ENCODE results near the gene UPK3BL1. TPM values are rescaled to one million over a fixed set of nuclear protein-coding genes. Genes with fewer than 3 reads are reported as not detected.

UPK3BL1 gene
- total and polyA plus RNA-seq, 2 of the 4 experiments (the other 2 are of a cell fraction) = 1.6 to 21.1 TPM

Small RNA genes within 50 kb of the gene (microRNA-seq; reads per million reads assigned to microRNA genes)
- gene AC105052.3 (ENCODE audit: insufficient read depth, insufficient read length) (not detected), gene UPK3BL1 (ENCODE audit: insufficient read depth, insufficient read length) (not detected)

Small RNA genes within 50 kb of the gene (small RNA-seq; reads per million reads assigned to genes)
- gene AC105052.3 = 0 reads per million in 5 experiments
- 0 reads per million in 5 experiments for gene UPK3BL1

Other genes with a start within 250 kb of the UPK3BL1 start
- 6.5 and 9.4 TPM in 2 replicates for gene PRKRIP1, start 246.4 kb downstream of the UPK3BL1 start, total RNA-seq (2012; rRNA removed)
- 21.6 and 21.8 TPM in 2 replicates for gene PRKRIP1, start 246.4 kb downstream of the UPK3BL1 start, polyA plus RNA-seq (2012; rRNA removed)
- gene ORAI2, start 209.2 kb downstream of the UPK3BL1 start, total RNA-seq (2012; rRNA removed) = 52.0 and 52.2 TPM in 2 replicates
- 58.3 and 73.5 TPM in 2 replicates for gene ORAI2, start 209.2 kb downstream of the UPK3BL1 start, polyA plus RNA-seq (2012; rRNA removed)
- gene ALKBH4, start 177.9 kb downstream of the UPK3BL1 start, total RNA-seq (2012; rRNA removed) = 6.1 and 7.2 TPM in 2 replicates
- gene ALKBH4, start 177.9 kb downstream of the UPK3BL1 start, polyA plus RNA-seq (2012; rRNA removed) = 7.4 and 8.1 TPM in 2 replicates
- 13.3 and 20.3 TPM in 2 replicates for gene LRWD1, start 177.8 kb downstream of the UPK3BL1 start, total RNA-seq (2012; rRNA removed)
- gene LRWD1, start 177.8 kb downstream of the UPK3BL1 start, polyA plus RNA-seq (2012; rRNA removed) = 27.2 and 31.6 TPM in 2 replicates
- gene POLR2J, start 163.9 kb downstream of the UPK3BL1 start, total RNA-seq (2012; rRNA removed) = 20.8 and 31.1 TPM in 2 replicates
- 92.6 and 134 TPM in 2 replicates for gene POLR2J, start 163.9 kb downstream of the UPK3BL1 start, polyA plus RNA-seq (2012; rRNA removed)
- gene RASA4B, start 125.0 kb downstream of the UPK3BL1 start, total RNA-seq (2012; rRNA removed) = 1.8 and 3.3 TPM in 2 replicates
- gene RASA4B, start 125.0 kb downstream of the UPK3BL1 start, polyA plus RNA-seq (2012; rRNA removed) = 7.7 and 9.3 TPM in 2 replicates
- gene UPK3BL2, start 99.1 kb downstream of the UPK3BL1 start, total RNA-seq (2012; rRNA removed) = 0.18 and 0.56 TPM in 2 replicates
- gene UPK3BL2, start 99.1 kb downstream of the UPK3BL1 start, polyA plus RNA-seq (2012; rRNA removed) = 4.6 and 5.7 TPM in 2 replicates
- gene SPDYE2, start 91.6 kb downstream of the UPK3BL1 start, total RNA-seq (2012; rRNA removed) = not detected in 2 replicates
- not detected in 2 replicates for gene SPDYE2, start 91.6 kb downstream of the UPK3BL1 start, polyA plus RNA-seq (2012; rRNA removed)
- 13.1 and 14.2 TPM in 2 replicates for gene POLR2J3, start 70.2 kb downstream of the UPK3BL1 start, total RNA-seq (2012; rRNA removed)
- 9.3 and 14.7 TPM in 2 replicates for gene POLR2J3, start 70.2 kb downstream of the UPK3BL1 start, polyA plus RNA-seq (2012; rRNA removed)
- gene RASA4, start 26.0 kb downstream of the UPK3BL1 start, total RNA-seq (2012; rRNA removed) = 3.3 and 3.8 TPM in 2 replicates
- gene RASA4, start 26.0 kb downstream of the UPK3BL1 start, polyA plus RNA-seq (2012; rRNA removed) = 18.6 and 21.4 TPM in 2 replicates
- not detected in 2 replicates for gene SPDYE2B, start 7.5 kb upstream of the UPK3BL1 start, total RNA-seq (2012; rRNA removed)
- not detected in 2 replicates for gene SPDYE2B, start 7.5 kb upstream of the UPK3BL1 start, polyA plus RNA-seq (2012; rRNA removed)
- gene POLR2J2, start 28.9 kb upstream of the UPK3BL1 start, total RNA-seq (2012; rRNA removed) = 0.83 and 1.3 TPM in 2 replicates
- gene POLR2J2, start 28.9 kb upstream of the UPK3BL1 start, polyA plus RNA-seq (2012; rRNA removed) = 1.3 and 1.6 TPM in 2 replicates
- 4.3 and 6.4 TPM in 2 replicates for gene FAM185A, start 106.2 kb upstream of the UPK3BL1 start, total RNA-seq (2012; rRNA removed)
- 3.0 and 3.6 TPM in 2 replicates for gene FAM185A, start 106.2 kb upstream of the UPK3BL1 start, polyA plus RNA-seq (2012; rRNA removed)

All from IMR-90 (cell line).